Gastrocnemius medialis (tissue), 4 donors: Measurements from ENCODE around the gene INSIG1. TPM values are rescaled to one million over a fixed set of nuclear protein-coding genes. Genes with fewer than 3 reads are reported as not detected.

Experiments
- ATAC-seq, 2 donors: fragments of 150-250 bp; one replicate each; pipeline ENCODE4 v1.9.1; 2016
- DNase-seq, 2 donors: peaks; one replicate each; pipeline ENCODE4 v3.0.0-alpha.2; 2019
- H3K27ac ChIP-seq, 4 donors: fragments of 200-600 bp; sonication (generic); 1 replicate in 1 of 4; 2 replicates in 3 of 4; pipeline ENCODE4 v1.5.1; 2016 to 2018; ENCODE audit warnings: mild to moderate bottlenecking in 2 of 4, moderate library complexity in 1 of 4
- H3K27me3 ChIP-seq, 3 donors: fragments of 200-600 bp; sonication (generic) in 2 of 3; 1 replicate in 1 of 3; 2 replicates in 2 of 3; pipeline versions ENCODE4 v1.5.1 to v1.6.0; 2016 to 2019; ENCODE audit warnings: mild to moderate bottlenecking in 1 of 3, moderate library complexity in 1 of 3
- H3K36me3 ChIP-seq, 2 donors: fragments of 200-600 bp; sonication (generic) in 1 of 2; one replicate each; pipeline ENCODE4 v1.5.1; 2017 to 2018
- H3K4me1 ChIP-seq, 2 donors: fragments of 200-600 bp; sonication (generic) in 1 of 2; one replicate each; pipeline ENCODE4 v1.5.1; 2016 to 2017; ENCODE audit warnings: mild to moderate bottlenecking in 2 of 2
- H3K4me3 ChIP-seq, 4 donors: fragments of 200-600 bp; sonication (generic) in 3 of 4; 1 replicate in 1 of 4; 2 replicates in 3 of 4; pipeline ENCODE4 v1.5.1; 2016 to 2019; ENCODE audit warnings: mild to moderate bottlenecking in 2 of 4
- H3K9me3 ChIP-seq, 3 donors: fragments of 200-600 bp; sonication (generic) in 2 of 3; 1 replicate in 1 of 3; 2 replicates in 2 of 3; pipeline ENCODE4 v1.5.1; 2016 to 2019
- CTCF ChIP-seq, 5 experiments: fragments of 450-650 bp in 3 of 5; fragments of 200-600 bp in 2 of 5; sonication (generic) in 2 of 5; IDR thresholded peaks in 4 of 5; conservative IDR thresholded peaks in 1 of 5; 1 replicate in 4 of 5; 2 replicates in 1 of 5; pipeline ENCODE4 v1.5.1; 2016 to 2019; ENCODE audit warnings: antibody characterized with exemption in 5 of 5, mild to moderate bottlenecking in 3 of 5, moderate library complexity in 3 of 5
- POLR2A ChIP-seq, 2 donors: fragments of 450-650 bp; IDR thresholded peaks; one replicate each; pipeline ENCODE4 v1.6.1; 2017; ENCODE audit warnings: antibody characterized with exemption in 2 of 2, mild to moderate bottlenecking in 2 of 2, moderate library complexity in 2 of 2
- in situ Hi-C, 4 donors: fragments of 200-750 bp; cut with MboI; loops; one replicate each; pipeline versions ENCODE4 v1.15.0 to v1.8.0; 2017; ENCODE audit warnings: low sequenced_read_pairs in 4 of 4
- intact Hi-C: fragments of 100-400 bp; cut with DNase I; formaldehyde crosslinking; loops from one replicate; pipeline ENCODE4 v1.15.1; 2023; ENCODE audit warnings: low total_unique reads
- total RNA-seq, 4 donors: library from RNA; depleted of rRNA; stranded (reverse); fragments of >200 nt; gene quantifications; one replicate each; pipeline versions ENCODE4 v1.1.0 to v1.2.3, GENCODE V29; 2016

The INSIG1 gene
- total RNA-seq, 4 donors from 2014 or later: 11.1 to 15.9 (median 14.0) TPM

- Histone ChIP-seq H3K9me3 (no peaks in the 10 kb centered on the region), H3K27me3 (peaks cover 35 to 67% (median 51%) of the 10 kb centered on the region in 3 donors), H3K36me3 (no peaks in the 10 kb centered on the region), H3K4me3 (no peak overlapping the region), H3K4me1 (no peaks in the 10 kb centered on the region), H3K27ac (no peak overlapping the region)
- in situ Hi-C loops (loop anchor here in 1 of 4 donors (10.0 kb wide), 1 partner anchor 170 kb away; no protein-coding TSS in a partner anchor), intact Hi-C loops (no loop called here)
- ATAC-seq: no peak
- TF ChIP-seq POLR2A (IDR thresholded peaks at IDR 0.05) (no peak), CTCF (IDR thresholded peaks at IDR 0.05 in 4 of 5, conservative IDR thresholded peaks at IDR 0.05 in 1 of 5) (no peak)
- no peak for DNase-seq
These were observed 57.5 kb downstream of the INSIG1 start for GRCh38 chr7:155355176-155355575.

- DNase-seq (no peak), ATAC-seq (no peak)
- no peaks in the 10 kb centered on the region for H3K4me1 ChIP-seq
- in situ Hi-C loops: loop anchor here in 1 of 4 donors (10.0 kb wide), 1 partner anchor 171 kb away; no protein-coding TSS in a partner anchor
- no peaks in the 10 kb centered on the region for H3K36me3 ChIP-seq
- H3K9me3 ChIP-seq: no peaks in the 10 kb centered on the region
- H3K4me3 ChIP-seq: no peak overlapping the region
- H3K27me3 ChIP-seq: peaks cover 39 to 67% (median 54%) of the 10 kb centered on the region in 3 donors
- no peak overlapping the region for H3K27ac ChIP-seq
- TF ChIP-seq POLR2A (IDR thresholded peaks at IDR 0.05) (no peak), CTCF (IDR thresholded peaks at IDR 0.05 in 4 of 5, conservative IDR thresholded peaks at IDR 0.05 in 1 of 5) (no peak)
- intact Hi-C loops: no loop called here
These were observed 58.1 kb downstream of the INSIG1 start for GRCh38 chr7:155355745-155356144.

- Histone ChIP-seq H3K27me3 (peaks cover 39 to 60% (median 55%) of the 10 kb centered on the region in 3 donors), H3K4me1 (no peaks in the 10 kb centered on the region), H3K27ac (no peak overlapping the region), H3K4me3 (no peak overlapping the region), H3K9me3 (no peaks in the 10 kb centered on the region), H3K36me3 (no peaks in the 10 kb centered on the region)
- intact Hi-C loops (no loop called here), in situ Hi-C loops (loop anchor here in 1 of 4 donors (10.0 kb wide), 1 partner anchor 172 kb away; no protein-coding TSS in a partner anchor)
- DNase-seq (no peak), ATAC-seq (no peak)
- no peak for TF ChIP-seq POLR2A (IDR thresholded peaks at IDR 0.05)
- no peak for TF ChIP-seq CTCF (IDR thresholded peaks at IDR 0.05 in 4 of 5, conservative IDR thresholded peaks at IDR 0.05 in 1 of 5)
These were observed 58.8 kb downstream of the INSIG1 start for GRCh38 chr7:155356323-155357105.

GRCh38 chr7:155357573-155358041 is 59.9 kb downstream of the INSIG1 start:
- Histone ChIP-seq H3K27ac (no peak overlapping the region), H3K36me3 (no peaks in the 10 kb centered on the region), H3K27me3 (peaks cover 41 to 49% (median 49%) of the 10 kb centered on the region in 3 donors), H3K4me1 (no peaks in the 10 kb centered on the region), H3K9me3 (no peaks in the 10 kb centered on the region), H3K4me3 (no peak overlapping the region)
- intact Hi-C loops: no loop called here
- DNase-seq: no peak
- ATAC-seq: no peak
- TF ChIP-seq CTCF (IDR thresholded peaks at IDR 0.05 in 4 of 5, conservative IDR thresholded peaks at IDR 0.05 in 1 of 5) (no peak), POLR2A (IDR thresholded peaks at IDR 0.05) (no peak)
- in situ Hi-C loops: loop anchor here in 1 of 4 donors (10.0 kb wide), 1 partner anchor 173 kb away; no protein-coding TSS in a partner anchor
